PC-9 (cell line): Measurements from ENCODE around the gene KCNS1. TPM values are rescaled to one million over a fixed set of nuclear protein-coding genes. Genes with fewer than 3 reads are reported as not detected.
A peak's percentile ranks its signal among the peaks of the same experiment; 100 is the strongest.

Experiments
- BruUV-seq: library from RNA; stranded (reverse); fragments of 400-500 nt; replicated peaks from 2 replicates; lab custom pipeline; 2021; lab: Mats Ljungman, UMichigan
- CTCF ChIA-PET: fragments of 300-600 bp; sonication (Branson Sonifier 250); formaldehyde crosslinking; loops from one replicate; lab custom pipeline; 2022; ENCODE audit warnings: antibody characterized with exemption; lab: Charles Lee
- POLR2A ChIA-PET: fragments of 300-600 bp; sonication (Branson Sonifier 250); formaldehyde crosslinking; loops from one replicate; lab custom pipeline; 2022; ENCODE audit warnings: antibody characterized with exemption; ENCODE audit not compliant: unreplicated experiment; lab: Charles Lee
- DNase-seq, 2 experiments: peaks; one replicate each; pipeline versions ENCODE4 v3.0.0 to v3.0.0-alpha.2; 2015 to 2022; ENCODE audit warnings: mixed read lengths in 1 of 2
- H2AFZ ChIP-seq: fragments of 200-600 bp; sonication (generic); 2 replicates; pipeline ENCODE4 v1.8.1; 2017; ENCODE audit warnings: antibody characterized with exemption
- H3F3A ChIP-seq: fragments of 200-600 bp; sonication (generic); 2 replicates; pipeline ENCODE4 v1.8.1; 2017; ENCODE audit warnings: antibody characterized with exemption, mild to moderate bottlenecking, low read depth; ENCODE audit not compliant: insufficient read depth
- H3K27ac ChIP-seq: fragments of 200-600 bp; sonication (generic); 2 replicates; pipeline ENCODE4 v1.6.1; 2016; ENCODE audit warnings: mixed run types
- H3K27me3 ChIP-seq: fragments of 200-600 bp; sonication (generic); 2 replicates; pipeline ENCODE4 v1.6.1; 2016; ENCODE audit warnings: low read depth, mixed run types; ENCODE audit not compliant: insufficient read depth
- H3K36me3 ChIP-seq: fragments of 200-600 bp; sonication (generic); 2 replicates; pipeline ENCODE4 v1.6.1; 2016; ENCODE audit warnings: low read depth, mixed run types
- H3K4me1 ChIP-seq: fragments of 200-600 bp; sonication (generic); replicated peaks from 2 replicates; pipeline ENCODE4 v1.6.1; 2016; ENCODE audit warnings: mixed run types; ENCODE audit not compliant: insufficient read depth
- H3K4me2 ChIP-seq: fragments of 200-600 bp; sonication (generic); 2 replicates; pipeline ENCODE4 v1.6.1; 2017; ENCODE audit warnings: mixed run types
- H3K4me3 ChIP-seq: fragments of 200-600 bp; sonication (generic); 2 replicates; pipeline ENCODE4 v1.6.1; 2016; ENCODE audit warnings: mixed run types
- H3K79me2 ChIP-seq: fragments of 200-600 bp; sonication (generic); 2 replicates; pipeline ENCODE4 v1.6.1; 2017; ENCODE audit warnings: low read depth, mixed run types
- H3K9me2 ChIP-seq: fragments of 200-600 bp; sonication (generic); 2 replicates; pipeline ENCODE4 v1.8.1; 2017; ENCODE audit warnings: mild to moderate bottlenecking; ENCODE audit not compliant: insufficient read depth
- H3K9me3 ChIP-seq: fragments of 200-600 bp; sonication (generic); 2 replicates; pipeline ENCODE4 v1.8.1; 2016; ENCODE audit warnings: low read depth; ENCODE audit not compliant: insufficient read depth
- H4K20me1 ChIP-seq: fragments of 200-600 bp; sonication (generic); 2 replicates; pipeline ENCODE4 v1.8.1; 2017; ENCODE audit not compliant: insufficient read depth
- CTCF ChIP-seq: fragments of 200-600 bp; sonication (generic); conservative IDR thresholded peaks from 2 replicates; pipeline ENCODE4 v1.6.1; 2017; ENCODE audit warnings: mixed run types, antibody characterized with exemption, mild to moderate bottlenecking, moderate library complexity
- EZH2 ChIP-seq: fragments of 200-600 bp; sonication (generic); IDR thresholded peaks from 2 replicates; pipeline ENCODE4 v1.8.0; 2017; ENCODE audit warnings: antibody characterized with exemption, low read depth
- intact Hi-C: fragments of 100-400 bp; cut with micrococcal nuclease; formaldehyde crosslinking; loops from one replicate; pipeline ENCODE4 v1.10.0; 2022; ENCODE audit not compliant: unreplicated experiment
- total RNA-seq: library from RNA; stranded (reverse); gene quantifications from 2 replicates; pipeline ENCODE4 v1.2.3, GENCODE V29; 2021

Gene KCNS1
- total RNA-seq, 1 experiment from 2014 or later = 0.15 TPM

- TF ChIP-seq CTCF (no peak), EZH2 (no peak)
- H3K27me3 ChIP-seq = no peaks in the 10 kb centered on the region
- no TSS peak for BruUV-seq
- intact Hi-C loops = no loop called here
- ChIA-PET CTCF (interaction anchor here (0.9 to 1.0 kb wide), 2 partner anchors 22 to 28 kb away, joined by 3 read pairs; no protein-coding TSS in a partner anchor), POLR2A (interaction anchor here (0.6 to 0.8 kb wide), 3 partner anchors 21 to 447 kb away, joined by 3 to 8 read pairs (median 5); no protein-coding TSS in a partner anchor)
- H3K36me3 ChIP-seq = peaks cover 15% of the 10 kb centered on the region
- no peak overlapping the region for H3K4me3 ChIP-seq
- H2AFZ ChIP-seq = no peak overlapping the region
- peaks cover 25% of the 10 kb centered on the region for H3K4me1 ChIP-seq
- H3K4me2 ChIP-seq = peak overlapping the region; percentile 9; the same call in 1 of the 2 replicates
- H3K9me2 ChIP-seq = no peaks in the 10 kb centered on the region
- 0 out of 2 replicates have a peak, but pooled peaks cover 16% of the 10 kb centered on the region for H3K79me2 ChIP-seq
- H4K20me1 ChIP-seq = no peaks in the 10 kb centered on the region
- peaks cover 12% of the 10 kb centered on the region; the same call in 1 of the 2 replicates for H3K9me3 ChIP-seq
- peaks cover 33% of the 10 kb centered on the region for H3F3A ChIP-seq
- DNase-seq = no peak
- no peak overlapping the region for H3K27ac ChIP-seq
These were observed 28.9 kb downstream of the KCNS1 start for GRCh38 chr20:45072066-45072465.

GRCh38 chr20:45070932-45071632 is 29.8 kb downstream of the KCNS1 start:
- Histone ChIP-seq H3K36me3 (peaks cover 15% of the 10 kb centered on the region), H3K4me1 (peaks cover 34% of the 10 kb centered on the region), H3F3A (peaks cover 37% of the 10 kb centered on the region), H2AFZ (no peak overlapping the region), H3K27ac (peak overlapping the region; percentile 25), H3K79me2 (0 out of 2 replicates have a peak, but pooled peaks cover 16% of the 10 kb centered on the region), H3K9me2 (no peaks in the 10 kb centered on the region), H3K9me3 (peaks cover 12% of the 10 kb centered on the region; the same call in 1 of the 2 replicates), H4K20me1 (no peaks in the 10 kb centered on the region), H3K4me2 (peak overlapping the region; percentile 38; the same call in 1 of the 2 replicates), H3K27me3 (no peaks in the 10 kb centered on the region), H3K4me3 (no peak overlapping the region)
- CTCF ChIA-PET = interaction anchor here (0.6 to 1.2 kb wide), 6 partner anchors 16 to 700 kb away, joined by 3 to 7 read pairs (median 3); no protein-coding TSS in a partner anchor
- DNase-seq = peak; percentile 50 to 89
- POLR2A ChIA-PET = interaction anchor here (0.5 to 0.8 kb wide), 7 partner anchors 20 to 1272 kb away, joined by 3 to 8 read pairs (median 4); no protein-coding TSS in a partner anchor
- BruUV-seq = no TSS peak
- intact Hi-C loops = no loop called here
- TF ChIP-seq CTCF (no peak), EZH2 (no peak)

- ChIA-PET POLR2A (no interaction called here), CTCF (no interaction called here)
- Histone ChIP-seq H3K4me2 (no peak overlapping the region), H3K27ac (no peak overlapping the region), H2AFZ (no peak overlapping the region), H3K9me3 (peaks cover 12% of the 10 kb centered on the region; the same call in 1 of the 2 replicates), H3K4me1 (peaks cover 35% of the 10 kb centered on the region), H4K20me1 (no peaks in the 10 kb centered on the region), H3K4me3 (no peak overlapping the region), H3F3A (peaks cover 37% of the 10 kb centered on the region), H3K79me2 (peaks cover 18% of the 10 kb centered on the region; the same call in 1 of the 2 replicates), H3K36me3 (peaks cover 11% of the 10 kb centered on the region), H3K9me2 (no peaks in the 10 kb centered on the region), H3K27me3 (no peaks in the 10 kb centered on the region)
- intact Hi-C loops = no loop called here
- no peak for DNase-seq
- TF ChIP-seq EZH2 = no peak
- no peak for TF ChIP-seq CTCF
- no TSS peak for BruUV-seq
These were observed 31.7 kb downstream of the KCNS1 start for GRCh38 chr20:45069261-45069660.
